HEK293 (cell line): ENCODE results near the gene TIMM21.

Experiments used
- CTCF ChIA-PET: fragments of 350-600 bp; formaldehyde crosslinking; extraction: SDS; loops from one replicate; lab custom pipeline; 2021; ENCODE audit warnings: antibody characterized with exemption; lab: Yijun Ruan, JAX
- POLR2A ChIA-PET: fragments of 300-600 bp; formaldehyde crosslinking; extraction: SDS; loops from one replicate; lab custom pipeline; 2020; ENCODE audit warnings: antibody characterized with exemption, inconsistent platforms; lab: Yijun Ruan, JAX
- H3K27ac ChIP-seq: fragments of 200-500 bp; sonication (Bioruptor generic); 2 replicates; pipeline ENCODE4 v1.5.1; 2014; ENCODE audit warnings: low read depth, low read length, control low read depth, inconsistent platforms; ENCODE audit errors: extremely low read depth
- H3K36me3 ChIP-seq, 2 experiments: fragments of 200-500 bp in 1 of 2; sonication (Bioruptor generic) in 1 of 2; 1 replicate in 1 of 2; 2 replicates in 1 of 2; pipeline ENCODE4 v1.5.1; 2014 to 2017; ENCODE audit warnings: inconsistent platforms in 2 of 2, low read length in 2 of 2; ENCODE audit not compliant: control insufficient read depth in 2 of 2, insufficient read depth in 1 of 2
- H3K4me1 ChIP-seq: fragments of 200-500 bp; sonication (Bioruptor generic); 2 replicates; pipeline ENCODE4 v1.5.1; 2014; ENCODE audit warnings: mild to moderate bottlenecking, low read length, inconsistent platforms; ENCODE audit not compliant: control insufficient read depth, insufficient read depth
- H3K4me3 ChIP-seq: 2 replicates; pipeline ENCODE4 v1.5.1; 2011; ENCODE audit warnings: low read depth, mild to moderate bottlenecking, control low read depth, low read length, moderate library complexity
- H3K9me3 ChIP-seq: fragments of 200-500 bp; sonication (Bioruptor generic); 2 replicates; pipeline ENCODE4 v1.5.1; 2014; ENCODE audit warnings: low read depth, low read length, inconsistent platforms; ENCODE audit not compliant: control insufficient read depth, insufficient read depth
- GLI4 ChIP-seq: fragments of 450-650 bp; formaldehyde crosslinking; IDR thresholded peaks from 2 replicates; pipeline ENCODE4 v1.5.1; 2016; ENCODE audit warnings: missing biosample characterization, missing genetic modification characterization
- HOXC10 ChIP-seq: sonication (generic); formaldehyde crosslinking; IDR thresholded peaks from 2 replicates; pipeline ENCODE4 v1.8.1; 2023; ENCODE audit warnings: mild to moderate bottlenecking, missing genetic modification reagents
- PRDM1 ChIP-seq: fragments of 450-650 bp; formaldehyde crosslinking; IDR thresholded peaks from 2 replicates; pipeline ENCODE4; 2016; ENCODE audit warnings: missing biosample characterization, missing genetic modification characterization
- REST ChIP-seq: fragments of 450-650 bp; formaldehyde crosslinking; IDR thresholded peaks from 2 replicates; pipeline ENCODE4 v1.5.1; 2016; ENCODE audit warnings: missing biosample characterization, missing genetic modification characterization
- SP2 ChIP-seq: fragments of 450-650 bp; formaldehyde crosslinking; IDR thresholded peaks from 2 replicates; pipeline ENCODE4 v1.5.1; 2016; ENCODE audit warnings: missing biosample characterization, missing genetic modification characterization
- ZNF157 ChIP-seq: fragments of 450-650 bp; formaldehyde crosslinking; IDR thresholded peaks from 2 replicates; pipeline ENCODE4 v1.5.1; 2016; ENCODE audit warnings: missing biosample characterization, missing genetic modification characterization
- ZNF239 ChIP-seq: fragments of 450-650 bp; formaldehyde crosslinking; IDR thresholded peaks from 2 replicates; pipeline ENCODE4 v1.5.1; 2016; ENCODE audit warnings: missing biosample characterization, missing genetic modification characterization
- ZNF266 ChIP-seq: fragments of 450-650 bp; formaldehyde crosslinking; IDR thresholded peaks from 2 replicates; pipeline ENCODE4 v1.5.1; 2016; ENCODE audit warnings: missing biosample characterization, missing genetic modification characterization, low read depth
- ZNF341 ChIP-seq: fragments of 450-650 bp; formaldehyde crosslinking; IDR thresholded peaks from 2 replicates; pipeline ENCODE4; 2016; ENCODE audit warnings: low read depth, missing biosample characterization, missing genetic modification characterization
- ZNF416 ChIP-seq: fragments of 450-650 bp; formaldehyde crosslinking; IDR thresholded peaks from 2 replicates; pipeline ENCODE4 v1.5.1; 2016; ENCODE audit warnings: missing biosample characterization, missing genetic modification characterization
- ZNF548 ChIP-seq: fragments of 450-650 bp; formaldehyde crosslinking; IDR thresholded peaks from 2 replicates; pipeline ENCODE4 v1.5.1; 2016; ENCODE audit warnings: missing biosample characterization, missing genetic modification characterization
- ZNF549 ChIP-seq: fragments of 450-650 bp; IDR thresholded peaks from 2 replicates; pipeline ENCODE4 v1.5.1; 2018; ENCODE audit warnings: missing biosample characterization, missing genetic modification characterization, mild to moderate bottlenecking, inconsistent platforms, moderate library complexity
- ZNF777 ChIP-seq: fragments of 450-650 bp; formaldehyde crosslinking; IDR thresholded peaks from 2 replicates; pipeline ENCODE4 v1.5.1; 2017; ENCODE audit warnings: missing biosample characterization, missing genetic modification characterization, borderline replicate concordance
- ZNF792 ChIP-seq: fragments of 450-650 bp; formaldehyde crosslinking; IDR thresholded peaks from 2 replicates; pipeline ENCODE4 v1.5.1; 2016; ENCODE audit warnings: missing biosample characterization, missing genetic modification characterization
- TF ChIP-seq, protein P1 (sequence below): fragments of 450-650 bp; formaldehyde crosslinking; IDR thresholded peaks from 2 replicates; pipeline ENCODE4 v1.5.1; 2016; ENCODE audit warnings: missing biosample characterization, missing genetic modification characterization
- TF ChIP-seq, protein P2 (sequence below): fragments of 450-650 bp; formaldehyde crosslinking; optimal IDR thresholded peaks from 2 replicates; pipeline ENCODE3; 2016; ENCODE audit warnings: missing biosample characterization, mild to moderate bottlenecking, missing genetic modification characterization
- TF ChIP-seq, protein P3 (sequence below): fragments of 450-650 bp; formaldehyde crosslinking; IDR thresholded peaks from 2 replicates; pipeline ENCODE4 v1.5.1; 2016; ENCODE audit warnings: missing biosample characterization, missing genetic modification characterization

Gene TIMM21

GRCh38 chr18:74153793-74154192 lies 5.5 kb downstream of the TIMM21 start:
- CTCF ChIA-PET, result interaction anchor here (0.6 to 1.5 kb wide), 7 partner anchors 11 to 1398 kb away, joined by 3 to 5 read pairs (median 3); no protein-coding TSS in a partner anchor
- POLR2A ChIA-PET, result no interaction called here
- peaks cover 28 to 64% of the 10 kb centered on the region in 2 experiments for H3K36me3 ChIP-seq

GRCh38 chr18:74154716-74155115 lies 6.4 kb downstream of the TIMM21 start:
- TF ChIP-seq PRDM1 (tag by site-specific recombination) (no peak), ZNF549 (tag by site-specific recombination) (no peak), REST (tag by site-specific recombination) (no peak), ZNF548 (tag by site-specific recombination) (no peak), ZNF341 (tag by site-specific recombination) (no peak), ZNF157 (tag by site-specific recombination) (no peak), ZNF239 (tag by site-specific recombination) (no peak), ZNF792 (tag by site-specific recombination) (no peak), ZNF416 (tag by site-specific recombination) (no peak), HOXC10 (CRISPR knock-in tag) (no peak), SP2 (no peak)
- TF ChIP-seq, protein P1, sequence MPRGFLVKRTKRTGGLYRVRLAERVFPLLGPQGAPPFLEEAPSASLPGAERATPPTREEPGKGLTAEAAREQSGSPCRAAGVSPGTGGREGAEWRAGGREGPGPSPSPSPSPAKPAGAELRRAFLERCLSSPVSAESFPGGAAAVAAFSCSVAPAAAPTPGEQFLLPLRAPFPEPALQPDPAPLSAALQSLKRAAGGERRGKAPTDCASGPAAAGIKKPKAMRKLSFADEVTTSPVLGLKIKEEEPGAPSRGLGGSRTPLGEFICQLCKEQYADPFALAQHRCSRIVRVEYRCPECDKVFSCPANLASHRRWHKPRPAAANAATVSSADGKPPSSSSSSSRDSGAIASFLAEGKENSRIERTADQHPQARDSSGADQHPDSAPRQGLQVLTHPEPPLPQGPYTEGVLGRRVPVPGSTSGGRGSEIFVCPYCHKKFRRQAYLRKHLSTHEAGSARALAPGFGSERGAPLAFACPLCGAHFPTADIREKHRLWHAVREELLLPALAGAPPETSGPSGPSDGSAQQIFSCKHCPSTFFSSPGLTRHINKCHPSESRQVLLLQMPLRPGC, result no peak
- TF ChIP-seq, protein P2, sequence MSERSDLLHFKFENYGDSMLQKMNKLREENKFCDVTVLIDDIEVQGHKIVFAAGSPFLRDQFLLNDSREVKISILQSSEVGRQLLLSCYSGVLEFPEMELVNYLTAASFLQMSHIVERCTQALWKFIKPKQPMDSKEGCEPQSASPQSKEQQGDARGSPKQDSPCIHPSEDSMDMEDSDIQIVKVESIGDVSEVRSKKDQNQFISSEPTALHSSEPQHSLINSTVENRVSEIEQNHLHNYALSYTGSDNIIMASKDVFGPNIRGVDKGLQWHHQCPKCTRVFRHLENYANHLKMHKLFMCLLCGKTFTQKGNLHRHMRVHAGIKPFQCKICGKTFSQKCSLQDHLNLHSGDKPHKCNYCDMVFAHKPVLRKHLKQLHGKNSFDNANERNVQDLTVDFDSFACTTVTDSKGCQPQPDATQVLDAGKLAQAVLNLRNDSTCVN, result no peak
- ChIA-PET POLR2A (no interaction called here), CTCF (interaction anchor here (0.6 to 1.1 kb wide), 2 partner anchors 188 to 1399 kb away, joined by 3 to 5 read pairs; no protein-coding TSS in a partner anchor)
- H3K27ac ChIP-seq, result no peak overlapping the region
- H3K4me1 ChIP-seq, result peaks cover 2% of the 10 kb centered on the region; the same call in 1 of the 2 replicates
- no peak overlapping the region for H3K4me3 ChIP-seq
- H3K9me3 ChIP-seq, result no peaks in the 10 kb centered on the region
- H3K36me3 ChIP-seq, result peaks cover 35 to 67% of the 10 kb centered on the region in 2 experiments

More at GRCh38 chr18:74153793-74154192, 5.5 kb downstream of the TIMM21 start:
- Histone ChIP-seq H3K9me3 (no peaks in the 10 kb centered on the region), H3K4me3 (no peak overlapping the region), H3K27ac (no peak overlapping the region), H3K4me1 (peaks cover 3% of the 10 kb centered on the region; the same call in 1 of the 2 replicates)
- TF ChIP-seq, protein P3, sequence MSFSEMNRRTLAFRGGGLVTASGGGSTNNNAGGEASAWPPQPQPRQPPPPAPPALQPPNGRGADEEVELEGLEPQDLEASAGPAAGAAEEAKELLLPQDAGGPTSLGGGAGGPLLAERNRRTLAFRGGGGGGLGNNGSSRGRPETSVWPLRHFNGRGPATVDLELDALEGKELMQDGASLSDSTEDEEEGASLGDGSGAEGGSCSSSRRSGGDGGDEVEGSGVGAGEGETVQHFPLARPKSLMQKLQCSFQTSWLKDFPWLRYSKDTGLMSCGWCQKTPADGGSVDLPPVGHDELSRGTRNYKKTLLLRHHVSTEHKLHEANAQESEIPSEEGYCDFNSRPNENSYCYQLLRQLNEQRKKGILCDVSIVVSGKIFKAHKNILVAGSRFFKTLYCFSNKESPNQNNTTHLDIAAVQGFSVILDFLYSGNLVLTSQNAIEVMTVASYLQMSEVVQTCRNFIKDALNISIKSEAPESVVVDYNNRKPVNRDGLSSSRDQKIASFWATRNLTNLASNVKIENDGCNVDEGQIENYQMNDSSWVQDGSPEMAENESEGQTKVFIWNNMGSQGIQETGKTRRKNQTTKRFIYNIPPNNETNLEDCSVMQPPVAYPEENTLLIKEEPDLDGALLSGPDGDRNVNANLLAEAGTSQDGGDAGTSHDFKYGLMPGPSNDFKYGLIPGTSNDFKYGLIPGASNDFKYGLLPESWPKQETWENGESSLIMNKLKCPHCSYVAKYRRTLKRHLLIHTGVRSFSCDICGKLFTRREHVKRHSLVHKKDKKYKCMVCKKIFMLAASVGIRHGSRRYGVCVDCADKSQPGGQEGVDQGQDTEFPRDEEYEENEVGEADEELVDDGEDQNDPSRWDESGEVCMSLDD, result no peak
- TF ChIP-seq ZNF777, result no peak
- no peak for TF ChIP-seq GLI4
- TF ChIP-seq ZNF266 (tag by site-specific recombination), result no peak
